A549 (cell line): ENCODE results near the gene SEPTIN10. TPM values are rescaled to one million over a fixed set of nuclear protein-coding genes. Genes with fewer than 3 reads are reported as not detected.

Source experiments
- ATAC-seq, 2 experiments: fragments of 200-7000 bp in 1 of 2; fragments of >200 bp in 1 of 2; cut with Nextera tagmentation in 1 of 2; cut with Tn5 transposase in 1 of 2; 3 replicates each; pipeline versions ENCODE4 v1.8.0 to v1.9.1; 2018 to 2020; ENCODE audit warnings: mild to moderate bottlenecking in 1 of 2, moderate library complexity in 1 of 2
- CTCF ChIA-PET: fragments of 300-600 bp; sonication (Branson Sonifier 250); formaldehyde crosslinking; extraction: SDS; loops from one replicate; lab custom pipeline; 2021; ENCODE audit warnings: antibody characterized with exemption, inconsistent platforms; lab: Yijun Ruan, JAX
- POLR2A ChIA-PET: fragments of 350-600 bp; formaldehyde crosslinking; extraction: SDS; loops from one replicate; lab custom pipeline; 2021; ENCODE audit warnings: antibody characterized with exemption, inconsistent platforms; lab: Yijun Ruan, JAX
- DNase-seq, 2 experiments: peaks; one replicate each; pipeline versions ENCODE4 v3.0.0 to v3.0.0-alpha.2; 2011 to 2016; ENCODE audit warnings: low read depth in 1 of 2, low spot score in 1 of 2
- FAIRE-seq: peaks from 2 replicates; lab custom pipeline; 2011; peaks lifted over from hg19 to GRCh38; lab: Jason Lieb, UNC
- H3K27ac ChIP-seq, 2 experiments: fragments of >200 bp; sonication (Bioruptor Twin); formaldehyde crosslinking; 3 replicates each; pipeline ENCODE4 v1.5.1; 2016 to 2017
- H3K4me1 ChIP-seq: fragments of >200 bp; sonication (Bioruptor Twin); formaldehyde crosslinking; 3 replicates; pipeline ENCODE4 v1.6.1; 2016
- H3K4me2 ChIP-seq: fragments of >200 bp; sonication (Bioruptor Twin); formaldehyde crosslinking; 3 replicates; pipeline ENCODE4 v1.6.1; 2016
- H3K4me3 ChIP-seq: fragments of >200 bp; sonication (Bioruptor Twin); formaldehyde crosslinking; 3 replicates; pipeline ENCODE4 v1.5.1; 2016
- H3K9me3 ChIP-seq: fragments of >200 bp; sonication (Bioruptor Twin); formaldehyde crosslinking; 3 replicates; pipeline ENCODE4 v1.6.1; 2016
- CBX8 ChIP-seq: fragments of 200-600 bp; sonication (generic); IDR thresholded peaks from 2 replicates; pipeline ENCODE4 v1.6.1; 2016
- CEBPB ChIP-seq, 2 experiments: fragments of >200 bp in 1 of 2; sonication (Bioruptor Twin) in 1 of 2; formaldehyde crosslinking in 1 of 2; IDR thresholded peaks; 2 replicates each; pipeline ENCODE4 v1.6.1; 2012 to 2016
- CHD2 ChIP-seq: fragments of 150-350 bp; IDR thresholded peaks from 2 replicates; pipeline ENCODE4 v1.6.1; 2014; ENCODE audit warnings: low read length; ENCODE audit not compliant: partially characterized antibody
- CTCF ChIP-seq: fragments of >200 bp; sonication (Bioruptor Twin); formaldehyde crosslinking; IDR thresholded peaks from 3 replicates; pipeline ENCODE4 v1.5.1; 2016
- EHF ChIP-seq: fragments of 250-450 bp; sonication (Bioruptor Pico); IDR thresholded peaks from 2 replicates; pipeline ENCODE4 v1.5.0; 2020; ENCODE audit warnings: mild to moderate bottlenecking
- EP300 ChIP-seq, 2 experiments: fragments of >200 bp; sonication (Bioruptor Twin); formaldehyde crosslinking; IDR thresholded peaks; 2 replicates in 1 of 2; 3 replicates in 1 of 2; pipeline ENCODE4 v1.6.1; 2016 to 2017
- FOSL2 ChIP-seq, 2 experiments: fragments of 450-650 bp in 1 of 2; fragments of >200 bp in 1 of 2; sonication (Bioruptor Twin) in 1 of 2; formaldehyde crosslinking; IDR thresholded peaks; 2 replicates each; pipeline versions ENCODE4 v1.5.0 to v1.6.1; 2016 to 2020; ENCODE audit warnings: mild to moderate bottlenecking in 1 of 2, moderate library complexity in 1 of 2
- HMGXB4 ChIP-seq: fragments of 250-450 bp; sonication (Bioruptor Pico); IDR thresholded peaks from 2 replicates; pipeline ENCODE4 v1.5.0; 2021; ENCODE audit warnings: mild to moderate bottlenecking, moderate library complexity, borderline replicate concordance
- HOXB13 ChIP-seq: fragments of 250-450 bp; sonication (Bioruptor Pico); IDR thresholded peaks from 2 replicates; pipeline ENCODE4 v1.5.0; 2020; ENCODE audit warnings: low read depth, mild to moderate bottlenecking, moderate library complexity
- KDM5A ChIP-seq: fragments of 200-600 bp; sonication (generic); IDR thresholded peaks from 2 replicates; pipeline ENCODE4 v1.6.1; 2016; ENCODE audit warnings: antibody characterized with exemption, mild to moderate bottlenecking
- MYC ChIP-seq: IDR thresholded peaks from 2 replicates; pipeline ENCODE4 v1.6.1; 2012; ENCODE audit warnings: mild to moderate bottlenecking, inconsistent platforms, low read length, improper control_type of control experiment, borderline replicate concordance
- NPAS2 ChIP-seq: fragments of 250-450 bp; sonication (Bioruptor Pico); IDR thresholded peaks from 2 replicates; pipeline ENCODE4 v1.8.0; 2022; ENCODE audit warnings: mild to moderate bottlenecking, moderate library complexity, borderline replicate concordance
- PHF8 ChIP-seq: fragments of 200-600 bp; sonication (generic); IDR thresholded peaks from 2 replicates; pipeline ENCODE4 v1.6.1; 2016; ENCODE audit warnings: low read depth, mild to moderate bottlenecking, antibody characterized with exemption, moderate library complexity, borderline replicate concordance
- RAD21 ChIP-seq, 2 experiments: fragments of >200 bp in 1 of 2; sonication (Bioruptor Twin) in 1 of 2; formaldehyde crosslinking in 1 of 2; IDR thresholded peaks in 1 of 2; conservative IDR thresholded peaks in 1 of 2; 2 replicates in 1 of 2; 3 replicates in 1 of 2; pipeline ENCODE4 v1.6.1; 2012 to 2018; ENCODE audit warnings: inconsistent platforms in 1 of 2
- RFX5 ChIP-seq: fragments of 450-650 bp; IDR thresholded peaks from 2 replicates; pipeline ENCODE4 v1.7.1; 2014; ENCODE audit warnings: antibody characterized with exemption, mild to moderate bottlenecking, moderate library complexity
- RNF2 ChIP-seq: fragments of 200-600 bp; sonication (generic); IDR thresholded peaks from 2 replicates; pipeline ENCODE4 v1.6.1; 2016; ENCODE audit warnings: low read depth, mild to moderate bottlenecking, antibody characterized with exemption, moderate library complexity, borderline replicate concordance
- USF2 ChIP-seq: fragments of 450-650 bp; IDR thresholded peaks from 2 replicates; pipeline ENCODE4 v1.6.1; 2014; ENCODE audit warnings: antibody characterized with exemption
- WGBS: methylation state at CpG from one replicate; pipeline ENCODE4 v1.1.6; 2017; ENCODE audit errors: missing lambda C conversion rate; 5-methylcytosine and 5-hydroxymethylcytosine counted together
- polyA plus RNA-seq, 4 experiments: library from polyadenylated mRNA; depleted of rRNA in 3 of 4; stranded (reverse); fragments of >200 nt; fragmentation: RNase III in 1 of 4; extraction: RNeasy Plus Mini Kit Qiagen cat#74134 plus additional on column Dnase treatment in 1 of 4; gene quantifications; 2 replicates in 3 of 4; 3 replicates in 1 of 4; pipeline ENCODE4 v1.2.3, GENCODE V29; 2011 to 2017

SEPTIN10 gene
- polyA plus RNA-seq, 2 of the 4 experiments (the other 2 are of a cell fraction), result 87.6 to 95.0 TPM

GRCh38 chr2:109613922-109614714, at the start of gene SEPTIN10, which contains the start of gene SOWAHC (continued):
- no peak for TF ChIP-seq USF2
- TF ChIP-seq MYC, result 0 out of 2 replicates have a peak, but pooled peaks have one; percentile 22
- TF ChIP-seq PHF8, result peak; percentile 75
- no peak for TF ChIP-seq KDM5A
- no peak for TF ChIP-seq EP300 (IDR thresholded peaks at IDR 0.05)
- TF ChIP-seq HOXB13, result no peak
- TF ChIP-seq EHF (CRISPR knock-in tag), result no peak
- no peak for TF ChIP-seq RNF2
- TF ChIP-seq CEBPB (IDR thresholded peaks at IDR 0.05), result no peak

- no peaks in the 10 kb centered on the region for H3K4me1 ChIP-seq
- no peak for DNase-seq
- TF ChIP-seq MYC (no peak), CTCF (0 out of 3 replicates have a peak, but pooled peaks have one; percentile 6), HOXB13 (no peak), NPAS2 (CRISPR knock-in tag) (no peak), HMGXB4 (CRISPR knock-in tag) (no peak), RAD21 (conservative IDR thresholded peaks at IDR 0.05 in 1 of 2, IDR thresholded peaks at IDR 0.05 in 1 of 2) (peak in 1 of 2 experiments; percentile 32; a peak in 1 of 5 replicates)
- TF ChIP-seq, all 56 proteins: peak for 2
- FAIRE-seq, result no peak
- peak; percentile 51 to 56; a peak in 3 of 6 replicates for ATAC-seq
- ChIA-PET POLR2A (interaction anchor here (0.9 kb wide), 1 partner anchor 48 kb away, joined by 3 read pairs; no protein-coding TSS in a partner anchor), CTCF (interaction anchor here (0.8 to 2.1 kb wide), 4 partner anchors 39 to 149 kb away, joined by 3 to 11 read pairs (median 4); no protein-coding TSS in a partner anchor)
- Histone ChIP-seq H3K9me3 (no peaks in the 10 kb centered on the region), H3K4me3 (no peak overlapping the region), H3K4me2 (no peak overlapping the region), H3K27ac (no peak overlapping the region)
Observed at GRCh38 chr2:109662889-109663288, 49.1 kb upstream of the SEPTIN10 start.

- TF ChIP-seq CHD2 (no peak), RFX5 (no peak), CBX8 (no peak), FOSL2 (IDR thresholded peaks at IDR 0.05) (no peak), FOSL2 (CRISPR knock-in tag; IDR thresholded peaks at IDR 0.05) (peak; percentile 40; the same call in 1 of the 2 replicates)
- no peaks in the 10 kb centered on the region for H3K4me1 ChIP-seq
- POLR2A ChIA-PET, result no interaction called here
- CTCF ChIA-PET, result interaction anchor here (0.7 to 2.9 kb wide), 3 partner anchors 7 to 76 kb away, joined by 3 to 6 read pairs (median 4); no protein-coding TSS in a partner anchor
- 91% methylated on average over 3 of the region's 3 CpGs for WGBS
- no peak overlapping the region for H3K4me3 ChIP-seq
- H3K9me3 ChIP-seq, result no peaks in the 10 kb centered on the region
- peak in 1 of 2 experiments; percentile 18 for DNase-seq
- ATAC-seq, result no peak
- H3K4me2 ChIP-seq, result no peak overlapping the region
- H3K27ac ChIP-seq, result no peak overlapping the region
- no peak for FAIRE-seq
Observed at GRCh38 chr2:109660046-109660860, 46.5 kb upstream of the SEPTIN10 start.
